CD14-positive monocyte (primary cell): ENCODE measurements around the gene NOB1. TPM values are rescaled to one million over a fixed set of nuclear protein-coding genes. Genes with fewer than 3 reads are reported as not detected.
A peak's percentile ranks its signal among the peaks of the same experiment; 100 is the strongest.

Source experiments
- DNase-seq, 3 donors: peaks; one replicate each; pipeline ENCODE4 v3.0.0-alpha.2; 2011 to 2022
- H2AFZ ChIP-seq: 2 replicates; pipeline ENCODE4 v1.6.0; 2012; ENCODE audit warnings: mild to moderate bottlenecking, low read depth, low read length, inconsistent platforms; ENCODE audit not compliant: insufficient read depth, poor library complexity, severe bottlenecking
- H3K27ac ChIP-seq, 2 donors: 1 replicate in 1 of 2; 2 replicates in 1 of 2; pipeline ENCODE4 v1.5.1; 2012 to 2013; ENCODE audit warnings: low read length in 2 of 2, control low read depth in 1 of 2, inconsistent platforms in 1 of 2, low read depth in 1 of 2, mild to moderate bottlenecking in 1 of 2
- H3K27me3 ChIP-seq, 2 donors: one replicate each; pipeline versions ENCODE4 v1.6.0 to v1.6.1; 2011 to 2013; ENCODE audit warnings: low read length in 2 of 2; ENCODE audit not compliant: control insufficient read depth in 2 of 2, insufficient read depth in 2 of 2
- H3K36me3 ChIP-seq, 2 donors: replicated peaks in 1 of 2; 1 replicate in 1 of 2; 2 replicates in 1 of 2; pipeline versions ENCODE4 v1.5.1 to v1.6.1; 2012 to 2013; ENCODE audit warnings: low read length in 2 of 2, control low read depth in 1 of 2, inconsistent platforms in 1 of 2, mild to moderate bottlenecking in 1 of 2; ENCODE audit not compliant: insufficient read depth in 2 of 2, control insufficient read depth in 1 of 2
- H3K4me1 ChIP-seq, 2 donors: 1 replicate in 1 of 2; 2 replicates in 1 of 2; pipeline versions ENCODE4 v1.5.1 to v1.6.1; 2012 to 2013; ENCODE audit warnings: low read length in 2 of 2, control low read depth in 1 of 2, inconsistent platforms in 1 of 2, mild to moderate bottlenecking in 1 of 2, moderate library complexity in 1 of 2; ENCODE audit not compliant: insufficient read depth in 2 of 2, control insufficient read depth in 1 of 2
- H3K4me2 ChIP-seq: replicated peaks from 2 replicates; pipeline ENCODE3; 2012; ENCODE audit warnings: low read length, moderate library complexity, mild to moderate bottlenecking; ENCODE audit not compliant: poor library complexity, severe bottlenecking; ENCODE audit errors: extremely low read depth
- H3K4me3 ChIP-seq, 3 experiments: fragments of 200-600 bp in 1 of 3; sonication (generic) in 1 of 3; replicated peaks in 1 of 3; 1 replicate in 2 of 3; 2 replicates in 1 of 3; pipeline ENCODE4 v1.5.1; 2011 to 2013; ENCODE audit warnings: low read length in 3 of 3, mild to moderate bottlenecking in 3 of 3, control low read depth in 2 of 3, low read depth in 2 of 3, inconsistent platforms in 1 of 3, moderate library complexity in 1 of 3
- H3K79me2 ChIP-seq: 2 replicates; pipeline ENCODE4 v1.6.0; 2012; ENCODE audit warnings: mild to moderate bottlenecking, control low read depth, inconsistent platforms, low read length, moderate library complexity; ENCODE audit not compliant: insufficient read depth
- H3K9ac ChIP-seq: 2 replicates; pipeline ENCODE4 v1.6.0; 2017; ENCODE audit warnings: low read length, mild to moderate bottlenecking; ENCODE audit not compliant: insufficient read depth, poor library complexity, severe bottlenecking
- H3K9me3 ChIP-seq, 2 donors: replicated peaks in 1 of 2; 1 replicate in 1 of 2; 2 replicates in 1 of 2; pipeline versions ENCODE4 v1.5.1 to v1.6.1; 2012 to 2013; ENCODE audit warnings: low read length in 2 of 2, control low read depth in 1 of 2; ENCODE audit not compliant: control insufficient read depth in 1 of 2, insufficient read depth in 1 of 2
- H4K20me1 ChIP-seq: 2 replicates; pipeline ENCODE4 v1.6.0; 2012; ENCODE audit warnings: mild to moderate bottlenecking, low read length, control low read depth, moderate library complexity; ENCODE audit not compliant: insufficient read depth
- H3K27ac Mint-ChIP-seq, 7 donors: one replicate each; pipeline ENCODE4 v1.8.0; 2020; ENCODE audit warnings: mild to moderate bottlenecking in 7 of 7, mixed read lengths in 7 of 7, moderate library complexity in 6 of 7, inconsistent platforms in 2 of 7
- H3K27me3 Mint-ChIP-seq, 3 donors: one replicate each; pipeline ENCODE4 v1.8.0; 2021 to 2022; ENCODE audit warnings: low read depth in 3 of 3, mild to moderate bottlenecking in 3 of 3, mixed read lengths in 3 of 3, moderate library complexity in 3 of 3, inconsistent platforms in 1 of 3
- H3K36me3 Mint-ChIP-seq, 2 donors: one replicate each; pipeline ENCODE4 v1.8.0; 2020; ENCODE audit warnings: mixed read lengths in 2 of 2, inconsistent platforms in 1 of 2, mild to moderate bottlenecking in 1 of 2
- H3K4me1 Mint-ChIP-seq: one replicate; pipeline ENCODE4 v1.8.0; 2020; ENCODE audit warnings: mild to moderate bottlenecking, mixed read lengths
- H3K4me3 Mint-ChIP-seq, 2 donors: one replicate each; pipeline ENCODE4 v1.8.0; 2020; ENCODE audit warnings: mild to moderate bottlenecking in 2 of 2, mixed read lengths in 2 of 2, moderate library complexity in 1 of 2
- H3K9me3 Mint-ChIP-seq, 7 donors: one replicate each; pipeline ENCODE4 v1.8.0; 2020 to 2022; ENCODE audit warnings: mixed read lengths in 7 of 7, mild to moderate bottlenecking in 6 of 7, moderate library complexity in 6 of 7, inconsistent platforms in 2 of 7
- CTCF ChIP-seq: fragments of 200-600 bp; IDR thresholded peaks from one replicate; pipeline ENCODE4 v1.8.0; 2022; ENCODE audit warnings: antibody characterized with exemption, mild to moderate bottlenecking
- WGBS: methylation state at CpG from one replicate; pipeline ENCODE4 v1.1.5; 2013; ENCODE audit warnings: missing lambda C conversion rate; ENCODE audit not compliant: insufficient coverage; 5-methylcytosine and 5-hydroxymethylcytosine counted together
- intact Hi-C, 2 donors: fragments of 100-400 bp; cut with micrococcal nuclease; formaldehyde crosslinking; loops; one replicate each; pipeline versions ENCODE4 v1.15.0 to v1.15.1; 2023
- polyA plus RNA-seq, 3 donors: library from polyadenylated mRNA; depleted of rRNA in 1 of 3; unstranded in 2 of 3; stranded (reverse) in 1 of 3; fragments of 300-500 nt in 2 of 3; fragments of >200 nt in 1 of 3; fragmentation: Illumina TruSeq in 2 of 3; gene quantifications; 1 replicate in 2 of 3; 2 replicates in 1 of 3; pipeline ENCODE4 v1.2.3, GENCODE V29; 2012 to 2021

NOB1 gene
- polyA plus RNA-seq, 3 donors = 15.7 to 27.5 (median 18.0) TPM

- Histone ChIP-seq H3K9me3 (no peaks in the 10 kb centered on the region), H3K4me1 (no peaks in the 10 kb centered on the region), H3K27me3 (no peaks in the 10 kb centered on the region), H4K20me1 (peaks cover 37% of the 10 kb centered on the region), H3K4me2 (no peak overlapping the region), H3K9ac (no peak overlapping the region), H3K79me2 (peaks cover 13% of the 10 kb centered on the region), H2AFZ (no peak overlapping the region), H3K36me3 (peaks cover 62 to 86% of the 10 kb centered on the region in 2 donors), H3K27ac (no peak overlapping the region), H3K4me3 (no peak overlapping the region)
- Mint-ChIP-seq H3K27ac (peak overlapping the region in 1 of 7 donors; percentile 11), H3K36me3 (peaks cover 60 to 81% of the 10 kb centered on the region in 2 donors), H3K9me3 (no peaks in the 10 kb centered on the region), H3K4me3 (no peak overlapping the region), H3K4me1 (no peaks in the 10 kb centered on the region), H3K27me3 (peaks cover 0 to 2% (median 0%) of the 10 kb centered on the region in 3 donors)
- 98% methylated on average over 6 of the region's 11 CpGs for WGBS
- intact Hi-C loops = no loop called here
- no peak for DNase-seq
- no peak for TF ChIP-seq CTCF
Measured at GRCh38 chr16:69799611-69800031, 44.9 kb upstream of the NOB1 start.

- no peak for TF ChIP-seq CTCF
- Mint-ChIP-seq H3K27ac (no peak overlapping the region), H3K27me3 (peaks cover 0 to 2% (median 0%) of the 10 kb centered on the region in 3 donors), H3K4me1 (no peaks in the 10 kb centered on the region), H3K36me3 (peaks cover 52 to 74% of the 10 kb centered on the region in 2 donors), H3K4me3 (no peak overlapping the region), H3K9me3 (no peaks in the 10 kb centered on the region)
- no peak overlapping the region for H3K4me3 ChIP-seq
- H3K9ac ChIP-seq = no peak overlapping the region
- no peak for DNase-seq
- no peak overlapping the region for H3K4me2 ChIP-seq
- intact Hi-C loops = no loop called here
- no peaks in the 10 kb centered on the region for H3K27me3 ChIP-seq
- H3K4me1 ChIP-seq = no peaks in the 10 kb centered on the region
- WGBS = 100% methylated on average over 7 of the region's 8 CpGs
- H3K9me3 ChIP-seq = no peaks in the 10 kb centered on the region
- peaks cover 47% of the 10 kb centered on the region for H4K20me1 ChIP-seq
- peaks cover 13% of the 10 kb centered on the region for H3K79me2 ChIP-seq
- H3K27ac ChIP-seq = no peak overlapping the region
- H3K36me3 ChIP-seq = peaks cover 55 to 84% of the 10 kb centered on the region in 2 donors
- H2AFZ ChIP-seq = no peak overlapping the region
Measured at GRCh38 chr16:69798466-69798865, 43.7 kb upstream of the NOB1 start.
